Tibial artery (tissue), 4 donors: ENCODE measurements around the gene ADPGK.
A peak's percentile ranks its signal among the peaks of the same experiment; 100 is the strongest.

Source experiments
- DNase-seq, 2 donors: peaks; one replicate each; pipeline ENCODE4 v3.0.0-alpha.2; 2019
- H3K27ac ChIP-seq, 2 donors: fragments of 200-600 bp; sonication (generic) in 1 of 2; 1 replicate in 1 of 2; 2 replicates in 1 of 2; pipeline ENCODE4 v1.5.1; 2018 to 2019; ENCODE audit warnings: mild to moderate bottlenecking in 1 of 2
- H3K27me3 ChIP-seq, 2 donors: fragments of 200-600 bp; sonication (generic) in 1 of 2; one replicate each; pipeline versions ENCODE4 v1.5.1 to v1.6.0; 2016 to 2019
- H3K36me3 ChIP-seq, 3 donors: fragments of 200-600 bp; sonication (generic) in 2 of 3; one replicate each; pipeline ENCODE4 v1.5.1; 2016 to 2019; ENCODE audit warnings: mild to moderate bottlenecking in 2 of 3
- H3K4me1 ChIP-seq, 4 donors: fragments of 200-600 bp; sonication (generic) in 2 of 4; 1 replicate in 3 of 4; 2 replicates in 1 of 4; pipeline ENCODE4 v1.5.1; 2016 to 2019
- H3K4me3 ChIP-seq, 2 donors: fragments of 200-600 bp; sonication (generic) in 1 of 2; 1 replicate in 1 of 2; 2 replicates in 1 of 2; pipeline ENCODE4 v1.5.1; 2018 to 2019; ENCODE audit warnings: mild to moderate bottlenecking in 2 of 2
- H3K9me3 ChIP-seq, 3 donors: fragments of 200-600 bp; sonication (generic) in 1 of 3; one replicate each; pipeline ENCODE4 v1.5.1; 2016 to 2019
- intact Hi-C: fragments of 100-400 bp; cut with DNase I; formaldehyde crosslinking; loops from one replicate; pipeline ENCODE4 v1.15.0; 2023; ENCODE audit warnings: low total_unique reads
- TF ChIP-seq, protein P1 (sequence below), 2 experiments: fragments of 200-600 bp in 1 of 2; fragments of 450-650 bp in 1 of 2; IDR thresholded peaks; one replicate each; pipeline ENCODE4 v1.5.1; 2017 to 2019; ENCODE audit warnings: antibody characterized with exemption in 2 of 2, mild to moderate bottlenecking in 1 of 2, moderate library complexity in 1 of 2

The ADPGK gene

DNA sequence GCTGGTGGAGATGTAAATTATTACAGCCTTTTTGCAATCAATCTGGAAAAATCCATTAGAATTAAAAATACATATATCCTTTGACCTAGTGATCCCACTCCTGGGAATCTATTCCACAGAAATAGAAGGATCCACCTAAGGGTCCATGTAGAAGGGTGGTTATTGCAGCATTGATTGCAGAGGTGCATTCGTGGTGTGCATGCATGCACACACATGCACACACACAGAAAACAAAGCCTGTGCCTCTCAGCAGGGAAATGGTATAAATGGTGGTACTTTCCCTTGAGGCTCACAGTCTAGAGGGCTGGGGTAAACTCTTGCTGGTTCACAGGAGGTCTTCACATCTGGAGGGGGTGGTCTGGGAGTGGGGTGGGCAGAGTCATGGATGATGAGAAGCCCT is 19.4 kb upstream of the ADPGK start:
- no peak overlapping the region for H3K27ac ChIP-seq
- H3K4me1 ChIP-seq, result peaks cover 0 to 14% (median 2%) of the 10 kb centered on the region in 4 donors
- H3K27me3 ChIP-seq, result no peaks in the 10 kb centered on the region
- H3K36me3 ChIP-seq, result no peaks in the 10 kb centered on the region
- no peaks in the 10 kb centered on the region for H3K9me3 ChIP-seq
- H3K4me3 ChIP-seq, result no peak overlapping the region
- intact Hi-C loops, result no loop called here
- no peak for DNase-seq
- TF ChIP-seq, protein P1, sequence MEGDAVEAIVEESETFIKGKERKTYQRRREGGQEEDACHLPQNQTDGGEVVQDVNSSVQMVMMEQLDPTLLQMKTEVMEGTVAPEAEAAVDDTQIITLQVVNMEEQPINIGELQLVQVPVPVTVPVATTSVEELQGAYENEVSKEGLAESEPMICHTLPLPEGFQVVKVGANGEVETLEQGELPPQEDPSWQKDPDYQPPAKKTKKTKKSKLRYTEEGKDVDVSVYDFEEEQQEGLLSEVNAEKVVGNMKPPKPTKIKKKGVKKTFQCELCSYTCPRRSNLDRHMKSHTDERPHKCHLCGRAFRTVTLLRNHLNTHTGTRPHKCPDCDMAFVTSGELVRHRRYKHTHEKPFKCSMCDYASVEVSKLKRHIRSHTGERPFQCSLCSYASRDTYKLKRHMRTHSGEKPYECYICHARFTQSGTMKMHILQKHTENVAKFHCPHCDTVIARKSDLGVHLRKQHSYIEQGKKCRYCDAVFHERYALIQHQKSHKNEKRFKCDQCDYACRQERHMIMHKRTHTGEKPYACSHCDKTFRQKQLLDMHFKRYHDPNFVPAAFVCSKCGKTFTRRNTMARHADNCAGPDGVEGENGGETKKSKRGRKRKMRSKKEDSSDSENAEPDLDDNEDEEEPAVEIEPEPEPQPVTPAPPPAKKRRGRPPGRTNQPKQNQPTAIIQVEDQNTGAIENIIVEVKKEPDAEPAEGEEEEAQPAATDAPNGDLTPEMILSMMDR (IDR thresholded peaks at IDR 0.05), result no peak

DNA sequence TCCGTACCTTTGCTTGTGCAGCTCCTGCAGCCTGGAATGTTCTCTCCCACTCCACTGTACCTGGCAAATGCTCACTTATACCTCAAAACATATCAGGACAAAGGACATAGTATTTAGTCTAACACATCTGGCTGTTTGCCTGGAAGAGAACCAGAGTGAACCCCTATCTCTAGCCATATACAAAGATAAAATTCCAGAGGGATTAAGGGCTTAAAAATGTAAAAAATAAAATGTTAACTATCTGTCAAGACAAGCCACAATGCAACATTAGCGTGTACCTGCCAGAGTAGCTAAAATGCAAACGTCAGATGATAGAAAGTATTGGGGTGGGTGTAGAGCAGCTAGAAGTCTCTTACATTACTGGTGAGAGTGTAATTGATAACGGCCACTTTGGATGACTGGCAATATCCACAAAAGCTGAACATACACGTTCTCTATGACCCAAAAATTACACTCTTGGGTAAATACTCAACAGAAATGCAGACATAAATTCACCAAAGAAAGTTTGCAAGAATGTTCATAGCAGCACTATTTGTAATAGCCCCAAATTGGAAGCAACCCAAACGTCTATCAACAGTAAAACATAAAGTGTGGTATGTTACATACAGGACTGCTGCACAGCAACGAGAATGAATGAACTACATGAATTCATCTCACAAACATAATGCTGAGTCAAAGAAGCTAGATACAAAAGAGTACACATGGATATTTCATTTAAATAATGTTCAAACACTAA is 18.2 kb upstream of the ADPGK start:
- H3K4me1 ChIP-seq, result peaks cover 0 to 20% (median 7%) of the 10 kb centered on the region in 4 donors
- TF ChIP-seq, protein P1 (IDR thresholded peaks at IDR 0.05), result no peak
- H3K27ac ChIP-seq, result no peak overlapping the region
- H3K9me3 ChIP-seq, result no peaks in the 10 kb centered on the region
- intact Hi-C loops, result no loop called here
- H3K36me3 ChIP-seq, result no peaks in the 10 kb centered on the region
- no peak overlapping the region for H3K4me3 ChIP-seq
- no peak for DNase-seq
- no peaks in the 10 kb centered on the region for H3K27me3 ChIP-seq

DNA sequence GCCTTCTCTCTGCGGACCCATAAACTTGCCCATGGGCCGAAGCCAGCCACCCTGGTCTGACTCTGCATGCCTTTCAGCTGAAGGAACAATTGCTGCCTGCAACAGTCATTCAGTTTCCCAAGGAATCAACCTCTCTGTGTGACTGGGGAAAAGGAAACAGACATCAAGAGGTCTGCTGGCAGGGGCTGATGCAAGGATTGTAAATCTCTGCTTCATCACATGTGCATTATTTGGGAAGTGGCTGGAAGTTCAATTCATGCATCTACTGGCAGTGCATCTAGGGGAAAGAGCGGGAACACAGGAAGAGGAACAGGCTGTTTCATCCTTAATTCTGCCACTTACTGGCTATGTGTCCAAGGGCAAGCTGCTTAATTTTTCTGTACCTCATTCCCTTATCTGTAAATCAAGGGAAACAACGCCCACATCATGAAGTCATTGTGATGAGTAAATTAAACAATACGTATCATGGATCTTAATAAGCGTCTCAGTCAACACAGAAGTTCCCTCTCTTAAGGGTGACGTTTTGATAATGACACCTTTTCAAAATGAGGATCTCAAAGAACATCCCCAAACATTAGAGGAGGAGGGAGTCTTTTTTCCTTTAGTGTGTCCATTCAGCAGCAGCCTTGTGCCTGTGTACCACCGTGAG is 17.4 kb upstream of the ADPGK start:
- Histone ChIP-seq H3K4me1 (peaks cover 0 to 26% (median 10%) of the 10 kb centered on the region in 4 donors), H3K9me3 (no peaks in the 10 kb centered on the region), H3K27me3 (no peaks in the 10 kb centered on the region), H3K36me3 (no peaks in the 10 kb centered on the region), H3K27ac (no peak overlapping the region), H3K4me3 (no peak overlapping the region)
- intact Hi-C loops, result no loop called here
- TF ChIP-seq, protein P1 (IDR thresholded peaks at IDR 0.05), result no peak
- DNase-seq, result no peak

DNA sequence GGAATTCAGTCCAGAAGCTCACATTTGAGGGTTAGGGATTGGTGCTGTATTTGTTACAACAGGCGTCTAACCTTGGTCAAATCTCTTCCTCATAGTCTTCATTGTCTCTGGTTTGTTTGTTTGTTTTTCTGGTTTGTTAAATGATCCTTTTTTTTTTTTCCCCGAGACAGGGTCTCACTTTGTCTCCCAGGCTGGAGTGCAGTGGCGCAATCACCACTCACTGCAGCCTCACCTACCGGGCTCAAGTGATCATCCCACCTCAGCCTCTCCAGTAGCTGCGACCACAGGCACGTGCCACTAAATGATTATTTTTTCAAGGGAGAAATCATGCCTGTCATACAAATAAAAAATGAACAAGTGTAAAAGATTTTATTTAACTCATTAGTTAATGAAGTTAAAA is 14.3 kb upstream of the ADPGK start:
- H3K4me3 ChIP-seq, result no peak overlapping the region
- intact Hi-C loops, result loop anchor here (2.0 kb wide), 1 partner anchor 283 kb away; no protein-coding TSS in a partner anchor
- H3K27me3 ChIP-seq, result no peaks in the 10 kb centered on the region
- peaks cover 0 to 26% (median 10%) of the 10 kb centered on the region in 4 donors for H3K4me1 ChIP-seq
- H3K9me3 ChIP-seq, result no peaks in the 10 kb centered on the region
- no peaks in the 10 kb centered on the region for H3K36me3 ChIP-seq
- no peak for DNase-seq
- H3K27ac ChIP-seq, result no peak overlapping the region
- TF ChIP-seq, protein P1 (IDR thresholded peaks at IDR 0.05), result no peak

DNA sequence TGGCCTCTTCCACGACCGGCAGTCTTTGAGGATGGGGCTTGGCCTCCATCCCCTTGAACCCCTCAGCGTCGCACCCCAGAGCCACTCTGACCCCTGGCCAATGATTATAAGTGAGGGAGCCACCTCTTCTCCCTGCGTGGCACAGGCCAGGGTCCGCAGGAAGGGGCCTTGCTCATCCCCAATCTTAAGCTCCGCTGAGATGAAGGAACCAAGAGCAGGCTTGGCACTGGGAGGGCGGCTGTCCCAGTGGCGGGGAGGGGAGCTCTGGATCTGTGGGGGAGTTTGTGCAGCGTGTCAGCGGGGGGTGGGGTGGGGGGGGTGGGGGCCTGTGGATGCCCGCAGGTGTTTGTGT is 13.8 kb upstream of the ADPGK start:
- Histone ChIP-seq H3K4me1 (peaks cover 0 to 26% (median 10%) of the 10 kb centered on the region in 4 donors), H3K9me3 (no peaks in the 10 kb centered on the region), H3K27me3 (no peaks in the 10 kb centered on the region), H3K36me3 (no peaks in the 10 kb centered on the region), H3K4me3 (peak overlapping the region; percentile 49 to 71), H3K27ac (peak overlapping the region in 1 of 2 donors; percentile 35)
- intact Hi-C loops, result loop anchor here (2.0 kb wide), 1 partner anchor 283 kb away; no protein-coding TSS in a partner anchor
- TF ChIP-seq, protein P1 (IDR thresholded peaks at IDR 0.05), result no peak
- DNase-seq, result no peak
